Natural killer cell treated with Interleukin-12 subunit alpha and Interleukin-12 subunit beta and Interleukin-15 and Interleukin-18, amount 100 ng/mL, for 72 hours (primary cell): ENCODE data around the gene PLCG2. TPM values are rescaled to one million over a fixed set of nuclear protein-coding genes. Genes with fewer than 3 reads are reported as not detected.
"Not testable (repeated sequence)": the region's sequence is repeated elsewhere in the genome, so short reads cannot be mapped to it uniquely, and the experiment has no call there.

Experiments
- ATAC-seq, 2 donors: fragments of 150-1000 bp; cut with Tn5 transposase in 1 of 2; sonication (Bioruptor Pico), chemical (Tn5 transposase) in 1 of 2; 2 replicates each; pipeline ENCODE4 v1.10.0; 2021
- DNase-seq: peaks from one replicate; pipeline ENCODE4 v3.0.0; 2022; ENCODE audit warnings: low spot score
- H3K27ac Mint-ChIP-seq, 2 donors: 1 replicate in 1 of 2; 2 replicates in 1 of 2; pipeline ENCODE4 v1.8.0; 2022; ENCODE audit warnings: mixed read lengths in 2 of 2, mild to moderate bottlenecking in 1 of 2, moderate library complexity in 1 of 2
- H3K27me3 Mint-ChIP-seq, 2 donors: 1 replicate in 1 of 2; 2 replicates in 1 of 2; pipeline ENCODE4 v1.8.0; 2022; ENCODE audit warnings: mixed read lengths in 2 of 2
- H3K36me3 Mint-ChIP-seq: one replicate; pipeline ENCODE4 v1.8.0; 2022; ENCODE audit warnings: mixed read lengths
- H3K4me1 Mint-ChIP-seq, 2 donors: 1 replicate in 1 of 2; 2 replicates in 1 of 2; pipeline ENCODE4 v1.8.0; 2022; ENCODE audit warnings: low read depth in 2 of 2, mixed read lengths in 2 of 2, mild to moderate bottlenecking in 1 of 2
- H3K4me3 Mint-ChIP-seq: one replicate; pipeline ENCODE4 v1.8.0; 2022; ENCODE audit warnings: mixed read lengths
- H3K9me3 Mint-ChIP-seq: 2 replicates; pipeline ENCODE4 v1.8.0; 2022; ENCODE audit warnings: mixed read lengths
- total RNA-seq, 2 donors: library from RNA; stranded (reverse); gene quantifications; one replicate each; pipeline ENCODE4 v1.2.3, GENCODE V29; 2022

Gene PLCG2
- total RNA-seq, 2 donors from 2014 or later = 73.4 to 101 TPM

DNA sequence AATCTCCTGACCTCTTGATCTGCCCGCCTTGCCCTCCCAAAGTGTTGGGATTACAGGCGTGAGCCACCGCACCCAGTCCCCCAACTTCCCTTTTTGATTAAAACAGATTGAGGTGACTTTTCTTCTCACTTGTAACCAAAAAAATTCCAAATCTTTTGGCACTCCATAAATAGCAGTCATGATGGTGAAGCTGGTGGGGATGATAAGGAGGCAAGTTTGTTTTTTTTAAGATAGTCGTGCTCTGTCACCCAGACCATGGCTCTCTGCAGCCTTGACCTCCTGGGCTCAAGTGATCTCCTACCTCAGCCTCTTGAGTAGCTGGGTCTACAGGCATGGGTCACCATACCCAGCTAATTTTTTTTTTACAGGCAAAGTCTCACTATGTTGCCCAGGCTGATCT, 34.7 kb upstream of the PLCG2 start:
- H3K4me1 Mint-ChIP-seq = peaks cover 10 to 16% of the 10 kb centered on the region in 2 donors
- no peaks in the 10 kb centered on the region for H3K27me3 Mint-ChIP-seq
- no peak for ATAC-seq
- DNase-seq = no peak
- no peaks in the 10 kb centered on the region for H3K9me3 Mint-ChIP-seq
- H3K36me3 Mint-ChIP-seq = no peaks in the 10 kb centered on the region
- no peak overlapping the region for H3K27ac Mint-ChIP-seq
- no peak overlapping the region for H3K4me3 Mint-ChIP-seq

DNA sequence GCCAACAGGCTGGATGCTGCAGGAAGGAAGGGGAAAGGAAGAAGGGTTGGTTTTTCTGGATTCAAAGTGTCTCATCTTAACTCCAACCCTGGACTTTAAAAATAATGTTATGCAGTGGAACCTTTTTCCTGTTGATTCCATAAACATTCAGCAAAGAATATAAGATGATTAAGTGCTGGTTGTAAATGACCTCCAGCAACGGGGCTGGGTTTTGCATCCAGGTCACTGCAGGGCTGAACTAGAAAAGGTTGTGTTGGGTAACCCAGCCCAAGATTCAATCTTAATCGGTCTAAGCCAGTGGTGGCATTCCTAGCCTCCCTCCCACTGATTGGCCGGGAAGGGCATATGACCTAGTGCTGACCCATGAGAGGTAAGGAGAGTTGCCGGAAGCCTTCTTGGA, 34.2 kb upstream of the PLCG2 start:
- Mint-ChIP-seq H3K27ac (peak overlapping the region in 1 of 2 donors; percentile 90), H3K27me3 (no peaks in the 10 kb centered on the region), H3K4me1 (peaks cover 10 to 16% of the 10 kb centered on the region in 2 donors), H3K36me3 (no peaks in the 10 kb centered on the region), H3K4me3 (peak overlapping the region; percentile 81), H3K9me3 (no peaks in the 10 kb centered on the region)
- DNase-seq (no peak), ATAC-seq (no peak)

GRCh38 chr16:81745704-81746558, 33.2 kb upstream of the PLCG2 start:
- Mint-ChIP-seq H3K27ac (peak overlapping the region; percentile 67 to 90), H3K4me3 (peak overlapping the region; percentile 81), H3K36me3 (no peaks in the 10 kb centered on the region), H3K4me1 (peaks cover 8 to 16% of the 10 kb centered on the region in 2 donors), H3K9me3 (no peaks in the 10 kb centered on the region), H3K27me3 (no peaks in the 10 kb centered on the region)
- DNase-seq (peak; percentile 77), ATAC-seq (peak; percentile 85 to 91)

DNA sequence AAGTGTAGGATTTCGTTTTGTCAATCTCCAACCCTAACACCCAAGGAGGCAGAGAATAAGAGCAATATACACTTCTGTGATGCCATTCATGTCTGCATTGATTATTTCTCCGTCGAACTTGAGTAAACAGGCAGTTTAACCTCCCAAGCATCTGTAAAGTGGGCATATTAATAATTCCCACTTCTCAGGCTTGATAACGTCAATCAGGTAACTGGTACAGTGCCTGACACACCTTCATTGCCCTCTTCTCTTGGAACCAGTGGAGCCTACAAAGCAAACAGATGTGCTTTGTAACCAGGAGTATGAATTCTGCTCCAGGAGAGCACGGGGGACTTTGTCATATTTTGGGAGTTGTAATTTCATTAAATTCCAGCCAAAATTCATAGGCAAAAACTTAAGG, 32.5 kb upstream of the PLCG2 start:
- peak overlapping the region; percentile 67 to 90 for H3K27ac Mint-ChIP-seq

DNA sequence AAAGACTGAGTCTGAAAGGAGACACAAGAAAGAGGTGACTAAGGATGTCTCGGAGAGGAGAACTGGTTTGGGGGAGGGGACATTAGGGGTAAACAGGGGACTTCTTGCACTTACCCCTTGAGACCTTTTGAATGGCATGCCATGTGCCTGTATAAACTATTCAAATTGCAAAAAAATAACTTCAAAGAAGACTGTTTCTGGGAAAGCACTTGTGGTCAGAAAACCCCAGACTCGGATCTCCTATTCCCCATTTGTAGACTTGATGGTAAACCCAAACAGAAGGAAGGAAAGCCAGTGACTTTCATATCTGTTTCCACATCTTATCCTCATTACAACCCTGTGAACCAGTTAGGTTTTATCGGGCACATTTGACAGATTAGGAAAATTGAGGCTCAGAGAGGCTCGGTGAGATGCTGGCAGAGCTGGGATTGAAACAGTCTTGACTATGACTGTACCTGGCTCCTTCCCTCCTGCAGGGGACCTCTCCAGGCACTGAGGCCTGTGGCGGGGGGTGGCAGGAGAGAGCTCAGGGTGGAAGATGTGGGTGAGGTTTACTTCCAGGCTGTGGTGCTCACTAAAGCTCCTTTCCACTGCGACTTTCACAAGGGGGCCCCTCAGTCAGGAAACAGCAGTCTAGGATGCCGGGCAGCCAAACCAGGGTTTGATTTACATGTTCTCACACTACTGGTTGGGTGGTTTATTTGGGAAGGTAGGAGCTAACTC, 30.5 kb upstream of the PLCG2 start:
- ATAC-seq (no peak), DNase-seq (no peak)
- H3K9me3 Mint-ChIP-seq = no peaks in the 10 kb centered on the region
- H3K27ac Mint-ChIP-seq = peak overlapping the region; percentile 34 to 57
- H3K27me3 Mint-ChIP-seq = no peaks in the 10 kb centered on the region
- peak overlapping the region; percentile 32 for H3K4me3 Mint-ChIP-seq
- peaks cover 13 to 22% of the 10 kb centered on the region in 2 donors for H3K4me1 Mint-ChIP-seq
- H3K36me3 Mint-ChIP-seq = no peaks in the 10 kb centered on the region

More for the DNA sequence above, 32.5 kb upstream of the PLCG2 start:
- ATAC-seq (no peak), DNase-seq (no peak)
- Mint-ChIP-seq H3K4me3 (peak overlapping the region; percentile 81), H3K4me1 (peaks cover 7 to 22% of the 10 kb centered on the region in 2 donors), H3K36me3 (no peaks in the 10 kb centered on the region), H3K27me3 (no peaks in the 10 kb centered on the region), H3K9me3 (no peaks in the 10 kb centered on the region)

DNA sequence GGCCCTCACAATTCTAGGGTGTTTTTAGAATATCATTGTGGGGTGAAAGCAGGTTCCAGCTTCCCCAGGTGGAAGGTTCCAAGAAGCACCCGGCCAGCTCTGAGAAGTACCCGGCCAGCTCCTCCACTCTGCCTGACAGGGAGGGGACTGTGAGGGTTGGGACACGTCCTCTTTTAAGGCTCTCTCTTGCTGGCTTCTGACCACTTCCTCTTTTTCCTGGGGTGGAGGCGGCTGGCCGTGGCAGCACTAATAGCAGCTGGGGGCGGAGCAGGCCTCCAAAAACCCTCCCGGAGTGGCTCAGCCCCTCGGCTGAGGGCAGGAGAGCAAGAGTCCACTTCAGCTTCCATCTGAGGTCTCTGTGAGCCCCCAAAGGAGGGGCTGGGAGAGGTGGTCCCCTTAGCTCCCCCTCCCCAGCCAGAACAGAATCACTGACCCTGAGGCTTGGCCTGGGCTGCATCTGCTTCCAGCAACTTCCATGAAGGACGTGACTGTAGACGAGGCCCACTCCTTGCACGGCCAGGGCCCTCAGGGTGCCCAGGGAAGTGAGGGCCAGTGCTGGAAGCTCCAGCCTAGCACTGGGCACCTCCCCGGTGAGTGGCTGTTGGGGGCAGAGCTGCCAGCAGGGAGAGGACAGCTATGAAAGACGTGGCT, 26.7 kb upstream of the PLCG2 start:
- H3K36me3 Mint-ChIP-seq = no peaks in the 10 kb centered on the region
- ATAC-seq (peak; percentile 88 to 93), DNase-seq (peak; percentile 77)
- H3K9me3 Mint-ChIP-seq = no peaks in the 10 kb centered on the region
- H3K4me3 Mint-ChIP-seq = no peak overlapping the region
- peaks cover 18 to 26% of the 10 kb centered on the region in 2 donors for H3K4me1 Mint-ChIP-seq
- H3K27ac Mint-ChIP-seq = peak overlapping the region; percentile 31 to 80
- no peaks in the 10 kb centered on the region for H3K27me3 Mint-ChIP-seq

- Mint-ChIP-seq H3K36me3 (no peaks in the 10 kb centered on the region), H3K4me1 (peaks cover 20 to 26% of the 10 kb centered on the region in 2 donors), H3K27ac (peak overlapping the region; percentile 31 to 85), H3K27me3 (no peaks in the 10 kb centered on the region), H3K4me3 (no peak overlapping the region), H3K9me3 (no peaks in the 10 kb centered on the region)
- DNase-seq (no peak), ATAC-seq (no peak)
Measured at GRCh38 chr16:81752876-81753227, 26.2 kb upstream of the PLCG2 start.

DNA sequence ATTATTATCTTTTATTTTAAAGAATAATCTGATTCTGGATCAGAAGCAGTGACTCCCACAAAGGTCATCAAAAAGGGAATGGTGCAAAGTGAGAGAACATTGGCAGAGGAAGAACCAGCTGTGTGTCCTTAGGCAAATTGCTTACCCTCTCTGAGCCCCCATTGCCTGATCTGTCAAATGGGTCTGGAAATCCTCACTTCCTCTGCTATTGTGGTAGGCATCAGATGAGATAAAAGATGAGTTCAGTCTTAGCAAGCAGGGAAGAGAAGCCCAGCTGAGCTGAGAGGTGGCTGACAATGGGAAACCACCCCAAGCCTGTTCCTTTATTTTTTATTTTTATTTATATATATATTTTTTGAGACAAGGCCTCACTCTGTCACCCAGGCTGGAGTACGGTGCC, 24.2 kb upstream of the PLCG2 start:
- Mint-ChIP-seq H3K36me3 (no peaks in the 10 kb centered on the region), H3K27ac (no peak overlapping the region), H3K9me3 (no peaks in the 10 kb centered on the region), H3K27me3 (no peaks in the 10 kb centered on the region), H3K4me3 (no peak overlapping the region), H3K4me1 (peaks cover 20 to 21% of the 10 kb centered on the region in 2 donors)
- ATAC-seq (no peak), DNase-seq (no peak)

DNA sequence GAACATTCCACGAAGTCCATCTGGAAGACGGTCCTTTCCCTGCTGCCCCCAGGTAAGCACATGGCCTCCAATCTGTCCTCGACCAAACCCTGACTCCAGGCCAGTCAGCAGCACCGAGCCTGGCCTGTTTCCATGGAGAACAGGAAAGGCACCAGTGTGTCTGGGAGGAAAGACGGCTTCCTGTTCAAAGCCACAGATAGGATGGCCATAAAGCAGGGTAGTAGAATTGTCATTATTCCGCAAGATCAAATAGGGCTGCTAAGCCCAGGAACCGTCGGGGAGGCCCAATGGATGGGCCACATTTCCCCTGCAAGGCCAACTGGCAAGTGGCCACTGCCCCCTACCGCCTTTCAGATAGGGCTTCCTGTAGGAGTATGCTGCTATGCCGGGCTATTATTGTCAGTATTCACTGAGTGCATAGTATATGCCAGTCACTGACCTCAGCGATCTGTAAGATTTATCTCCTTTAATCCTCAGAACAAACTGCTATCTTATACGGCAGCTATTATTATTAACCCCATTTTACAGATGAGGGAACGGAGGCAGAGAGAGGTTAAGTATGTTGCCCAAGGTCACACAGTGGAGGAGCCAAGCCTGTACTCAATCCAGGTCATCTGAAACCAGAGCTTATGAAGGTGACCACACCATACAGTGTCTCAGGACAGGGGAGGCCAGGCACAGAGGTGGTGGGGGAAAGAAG, 23.0 kb upstream of the PLCG2 start:
- Mint-ChIP-seq H3K27me3 (no peaks in the 10 kb centered on the region), H3K36me3 (no peaks in the 10 kb centered on the region), H3K4me1 (peaks cover 19 to 21% of the 10 kb centered on the region in 2 donors), H3K9me3 (no peaks in the 10 kb centered on the region), H3K4me3 (no peak overlapping the region), H3K27ac (peak overlapping the region; percentile 40 to 50)
- no peak for ATAC-seq
- no peak for DNase-seq

DNA sequence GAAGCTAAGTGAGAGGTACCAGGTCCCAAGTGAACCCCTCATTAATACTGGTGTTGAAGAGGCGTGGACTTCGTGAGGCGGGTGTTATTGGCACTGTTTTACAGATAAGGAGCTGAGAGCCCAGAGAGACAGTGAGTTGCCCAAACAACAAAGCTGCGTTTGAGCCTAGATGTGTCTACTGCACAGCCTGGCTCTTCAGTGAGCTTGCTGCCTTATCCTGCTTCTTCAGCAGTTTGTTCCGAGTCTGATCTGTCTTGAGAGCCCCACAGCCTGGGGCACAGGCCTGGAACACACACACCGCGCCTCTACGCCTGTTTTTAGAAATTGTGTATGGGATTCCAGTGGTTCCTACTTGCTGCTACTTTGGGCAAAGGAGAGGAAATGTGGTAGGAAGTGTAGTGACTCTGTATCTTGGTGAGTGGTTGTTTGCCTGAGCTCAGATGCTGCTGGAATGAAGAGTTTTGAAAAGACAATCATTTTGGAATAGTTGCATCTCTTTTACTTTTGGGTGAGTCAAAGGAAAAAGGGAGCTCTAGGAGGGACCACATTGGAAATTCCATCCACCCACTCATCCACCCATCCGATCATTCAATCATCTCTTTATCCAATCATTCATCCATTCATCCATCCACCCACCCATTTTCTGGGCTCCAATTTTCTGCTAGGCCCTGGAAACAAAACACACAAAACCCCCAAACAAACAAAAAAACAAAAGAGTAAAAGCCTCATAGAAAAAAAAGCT, 22.3 kb upstream of the PLCG2 start:
- ATAC-seq = no peak
- no peak overlapping the region for H3K4me3 Mint-ChIP-seq
- H3K4me1 Mint-ChIP-seq = peaks cover 14 to 21% of the 10 kb centered on the region in 2 donors
- no peaks in the 10 kb centered on the region for H3K9me3 Mint-ChIP-seq
- DNase-seq = no peak
- no peaks in the 10 kb centered on the region for H3K36me3 Mint-ChIP-seq
- peak overlapping the region in 1 of 2 donors; percentile 50 for H3K27ac Mint-ChIP-seq
- H3K27me3 Mint-ChIP-seq = no peaks in the 10 kb centered on the region

DNA sequence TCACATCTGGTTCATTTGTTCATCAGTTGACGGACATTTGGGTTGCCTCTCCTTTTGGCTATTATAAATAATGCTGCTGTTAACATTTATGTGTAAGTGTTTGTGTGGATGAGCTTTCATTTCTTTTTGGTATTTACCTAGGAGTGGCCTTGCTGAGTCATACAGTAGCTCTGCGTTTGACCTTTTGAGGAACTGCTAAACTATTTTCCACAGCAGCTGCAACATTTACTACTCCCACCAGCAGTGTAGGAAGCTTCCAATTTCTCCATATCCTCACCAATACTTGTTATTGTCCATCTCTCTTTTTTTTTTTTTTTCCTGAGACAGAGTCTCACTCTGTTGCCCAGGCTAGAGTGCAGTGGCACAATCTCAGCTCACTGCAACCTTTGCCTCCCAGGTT, 20.7 kb upstream of the PLCG2 start:
- no peaks in the 10 kb centered on the region for H3K9me3 Mint-ChIP-seq
- ATAC-seq = no peak
- H3K27ac Mint-ChIP-seq = no peak overlapping the region

DNA sequence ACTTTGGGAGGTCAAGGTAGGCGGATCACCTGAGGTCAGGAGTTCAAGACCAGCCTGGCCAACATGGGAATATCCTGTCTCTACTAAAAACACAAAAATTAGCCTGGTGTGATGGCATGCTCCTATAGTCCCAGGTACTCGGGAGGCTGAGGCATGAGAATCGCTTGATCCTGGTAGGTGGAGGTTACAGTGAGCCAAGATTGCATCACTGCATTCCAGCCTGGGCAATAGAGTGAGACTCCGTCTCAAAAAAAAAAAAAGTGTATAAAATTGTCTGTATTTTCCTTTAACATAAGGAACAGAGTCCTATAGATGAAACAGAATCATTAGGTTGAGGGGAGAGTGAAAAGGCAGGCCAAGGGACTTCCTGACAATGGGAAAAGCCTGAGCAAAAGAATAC, 16.8 kb upstream of the PLCG2 start:
- DNase-seq, H3K9me3 Mint-ChIP-seq, H3K4me1 Mint-ChIP-seq, H3K4me3 Mint-ChIP-seq, H3K27ac Mint-ChIP-seq, H3K27me3 Mint-ChIP-seq, H3K36me3 Mint-ChIP-seq, ATAC-seq: not testable (repeated sequence)

More for the DNA sequence above, 20.7 kb upstream of the PLCG2 start:
- Mint-ChIP-seq H3K27me3 (no peaks in the 10 kb centered on the region), H3K4me3 (no peak overlapping the region), H3K4me1 (peaks cover 14 to 15% of the 10 kb centered on the region in 2 donors), H3K36me3 (no peaks in the 10 kb centered on the region)
- no peak for DNase-seq
